GM21528 (cell line): ENCODE data around the gene TLE2.

Experiments used
- ATAC-seq: cut with Tn5 transposase; IDR thresholded peaks from one replicate; pipeline ENCODE4 v1.9.1; 2021; ENCODE audit warnings: mild to moderate bottlenecking, moderate library complexity; ENCODE audit not compliant: unreplicated experiment, low FRiP score

TLE2 gene

GRCh38 chr19:3029065-3029923 is at the start of gene TLE2:
Gene TLE2 (minus strand): TSS chr19:3029280. CDS start chr19:3028904, 376 bp downstream.
- no peak for ATAC-seq

DNA sequence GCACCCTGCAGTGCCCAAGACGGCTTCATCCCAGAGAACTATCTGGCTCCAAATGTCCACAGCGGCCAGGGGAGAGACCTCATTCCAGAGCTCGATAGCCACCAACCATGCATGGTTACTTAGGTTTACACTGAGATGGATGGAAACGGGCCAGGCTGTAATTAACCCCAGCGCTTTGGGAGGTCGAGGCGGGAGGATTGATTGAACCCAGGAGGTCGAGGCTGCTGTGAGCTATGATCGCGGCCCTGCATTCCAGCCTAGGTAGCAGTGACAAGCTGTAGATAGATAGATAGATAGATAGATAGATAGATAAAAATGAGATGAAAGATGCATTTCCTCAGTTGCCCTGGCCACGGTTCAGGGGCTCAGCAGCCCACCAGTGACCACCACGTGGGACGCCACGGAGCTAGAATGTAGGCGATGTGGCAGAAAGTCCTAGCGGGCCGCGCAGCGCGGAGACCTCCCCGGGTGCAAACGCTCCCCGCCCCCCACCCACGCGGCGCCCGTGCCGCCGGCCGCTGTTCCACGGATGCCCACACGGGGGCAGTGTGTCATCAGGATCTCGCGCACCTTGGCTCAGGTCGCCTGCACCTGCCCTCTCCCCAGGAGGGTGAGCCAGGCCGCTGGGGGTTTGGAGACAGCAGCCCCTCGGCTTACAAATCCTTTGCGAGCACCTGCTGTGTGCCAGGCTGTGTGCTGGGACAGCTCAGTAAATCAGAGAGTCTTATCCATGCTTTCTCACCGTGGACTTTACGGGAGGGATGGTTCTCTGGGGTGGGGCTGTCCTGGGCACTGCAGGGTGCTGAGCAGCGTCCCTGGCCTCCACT is 46.7 kb upstream of the TLE2 start:
- ATAC-seq = no peak

- no peak for ATAC-seq
Observed at GRCh38 chr19:3073931-3074595, 45.0 kb upstream of the TLE2 start.

GRCh38 chr19:3073159-3073563 is 44.1 kb upstream of the TLE2 start:
- ATAC-seq = no peak

- no peak for ATAC-seq
Observed at GRCh38 chr19:3071768-3072167, 42.7 kb upstream of the TLE2 start.

- no peak for ATAC-seq
Observed at GRCh38 chr19:3068071-3068470, 39.0 kb upstream of the TLE2 start.

DNA sequence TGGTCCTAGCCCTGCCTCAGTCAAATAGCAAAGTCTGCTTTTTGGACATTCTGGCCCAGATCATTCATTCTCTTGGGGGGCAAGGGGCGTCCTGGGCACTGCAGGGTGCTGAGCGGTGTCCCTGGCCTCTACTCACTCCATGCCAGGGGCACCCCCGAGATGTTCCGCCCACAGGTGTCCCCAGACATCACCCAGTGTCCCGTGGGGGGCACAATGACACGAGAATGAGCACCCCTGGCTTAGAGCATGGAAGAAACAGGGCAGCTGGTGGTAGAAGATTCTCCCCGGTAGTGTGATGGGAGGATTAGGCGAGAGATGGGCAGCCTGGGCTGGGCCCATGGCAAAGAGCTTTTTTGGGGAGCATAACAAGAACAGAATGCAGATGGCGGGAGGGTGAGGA is 38.5 kb upstream of the TLE2 start:
- ATAC-seq = no peak

DNA sequence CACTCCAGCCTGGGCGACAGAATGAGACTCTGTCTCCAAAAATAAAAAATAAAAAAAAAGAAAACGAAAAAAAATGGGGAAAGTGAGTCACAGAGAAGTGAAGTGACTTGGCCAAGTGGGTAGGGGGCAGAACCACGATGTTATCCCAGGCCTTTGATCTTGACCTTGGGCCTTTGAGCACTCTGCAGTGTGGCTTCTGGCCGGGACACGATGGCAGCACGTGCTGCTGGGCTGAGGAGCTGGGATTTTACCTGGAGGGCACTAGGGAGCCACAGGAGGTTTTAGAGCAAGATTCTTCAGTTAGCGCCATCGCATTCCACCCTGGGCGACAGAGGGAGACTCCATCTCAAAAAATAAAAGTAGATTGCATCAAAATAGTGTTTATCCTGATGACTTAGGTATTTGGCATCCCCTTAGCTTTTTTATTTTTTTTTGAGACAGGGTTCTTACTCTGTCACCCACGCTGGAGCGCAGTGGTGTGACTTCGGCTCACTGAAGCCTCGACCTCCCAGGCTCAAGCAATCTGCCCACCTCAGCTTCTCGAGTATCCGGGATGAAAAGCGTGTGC is 37.5 kb upstream of the TLE2 start:
- ATAC-seq = no peak

DNA sequence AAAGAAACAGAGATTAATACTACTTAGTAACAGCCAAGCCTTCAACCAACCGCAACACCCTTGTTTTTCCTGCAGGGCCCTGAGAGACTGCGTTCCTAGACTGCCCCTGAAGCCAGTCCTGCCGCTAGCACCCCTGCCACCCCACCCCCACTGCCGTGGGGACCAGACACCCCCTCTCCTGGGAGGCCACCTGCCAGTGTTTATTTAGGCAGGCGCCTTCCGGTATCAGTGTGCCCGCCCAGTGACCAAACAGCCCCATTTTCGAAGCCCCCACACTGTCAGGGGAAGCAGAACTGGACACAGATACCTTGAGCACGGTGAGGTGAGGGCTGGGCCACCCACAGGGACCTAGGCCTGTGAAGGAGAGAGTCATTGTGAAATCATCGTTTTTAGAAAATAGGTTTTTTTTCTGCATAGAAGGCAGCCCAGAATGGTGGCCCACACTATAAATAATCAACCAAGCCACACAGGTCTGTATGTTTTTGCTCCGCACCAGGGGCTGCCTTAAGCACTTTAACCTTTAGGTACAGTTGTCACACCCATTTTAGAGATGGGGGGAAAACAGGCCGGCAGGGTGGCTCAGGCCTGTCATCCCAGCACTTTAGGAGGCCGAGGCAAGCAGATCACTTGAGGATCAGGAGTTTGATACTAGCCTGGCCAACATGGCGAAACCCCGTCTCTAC is 36.7 kb upstream of the TLE2 start:
- ATAC-seq = no peak

DNA sequence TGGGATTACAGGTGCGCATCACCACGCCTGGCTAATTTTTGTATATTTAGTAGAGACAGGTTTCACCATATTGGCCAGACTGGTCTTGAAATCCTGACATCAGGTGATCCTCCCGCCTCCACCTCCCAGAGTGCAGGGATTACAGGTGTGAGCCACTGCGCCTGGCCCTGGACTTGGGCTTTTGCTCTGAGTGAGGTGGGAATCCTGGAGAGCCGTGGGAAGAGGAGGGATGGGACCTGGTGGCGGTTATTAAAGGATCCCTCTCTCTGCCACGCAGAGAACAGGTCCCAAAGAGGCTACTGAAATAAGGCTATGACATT is 34.9 kb upstream of the TLE2 start:
- no peak for ATAC-seq

DNA sequence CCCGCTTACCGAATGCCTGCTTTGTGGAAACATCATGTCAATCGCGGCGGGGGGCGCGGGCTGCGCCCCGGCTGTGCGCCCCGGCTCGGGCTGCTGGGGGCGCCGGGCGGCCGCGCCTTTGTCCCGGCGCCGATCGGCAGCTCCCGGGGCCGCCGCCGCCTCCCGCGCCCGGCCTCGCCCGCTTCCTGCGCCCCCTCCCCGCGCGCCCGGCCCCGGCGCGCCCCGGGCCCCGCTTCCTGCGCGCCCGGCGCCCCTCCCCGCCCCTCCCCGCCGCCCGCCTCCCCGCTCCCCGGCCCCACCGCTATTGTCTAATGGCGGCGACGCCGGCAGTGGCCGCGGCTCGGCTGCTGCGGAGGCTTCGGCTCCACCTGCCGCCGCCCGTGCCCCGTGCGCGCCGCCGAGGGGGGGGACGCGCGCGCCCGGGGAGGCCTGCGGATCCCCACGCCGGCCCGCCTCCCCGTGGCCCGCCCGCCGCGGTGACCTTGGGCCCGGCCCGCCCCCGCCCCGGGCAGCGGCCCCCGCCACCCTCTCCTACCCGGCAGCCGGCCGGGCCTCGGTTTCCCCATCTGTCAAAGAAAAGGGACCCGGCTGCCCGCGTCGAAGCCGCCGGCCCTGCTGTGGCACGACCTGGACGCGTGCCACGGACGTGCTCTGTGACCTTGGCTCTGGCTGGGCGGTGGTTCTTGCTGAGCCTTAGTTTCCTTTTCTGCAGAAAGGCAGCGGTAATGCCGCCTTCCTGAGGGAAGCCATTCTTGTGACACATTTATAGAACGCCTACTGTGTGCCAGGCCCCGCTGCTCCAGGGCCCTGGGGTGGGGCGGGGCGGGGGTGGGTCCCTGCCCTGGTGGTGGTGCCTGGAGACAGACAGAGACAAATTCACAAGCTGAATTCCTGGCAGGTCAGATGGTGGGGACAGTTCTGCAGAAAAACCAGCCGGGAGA is 33.4 kb upstream of the TLE2 start, which contains the start of gene TLE5:
Gene TLE5 (minus strand): TSS at position 331 of the 941 bp plus-strand sequence. CDS start 295 bp downstream, at position 36.
- ATAC-seq = no peak

GRCh38 chr19:3061182-3062161 is 32.4 kb upstream of the TLE2 start:
- ATAC-seq = no peak

DNA sequence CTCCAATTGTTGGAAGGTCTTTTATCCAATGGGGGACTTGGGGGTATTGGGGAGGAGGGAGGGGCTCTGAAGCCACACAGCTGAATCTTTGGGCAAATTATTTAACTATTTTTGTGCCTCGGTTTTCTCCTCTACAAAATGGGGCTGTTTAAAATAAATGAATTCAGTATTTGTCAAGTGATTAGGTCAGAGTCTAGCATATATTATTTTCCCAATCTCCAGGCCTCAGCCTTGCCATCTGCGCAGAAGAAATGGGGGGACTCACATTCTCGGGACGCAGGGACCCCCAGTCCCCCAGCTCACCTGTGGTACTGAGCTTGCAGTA is 31.7 kb upstream of the TLE2 start:
- no peak for ATAC-seq

GRCh38 chr19:3059653-3060052 is 30.6 kb upstream of the TLE2 start:
- ATAC-seq = no peak

DNA sequence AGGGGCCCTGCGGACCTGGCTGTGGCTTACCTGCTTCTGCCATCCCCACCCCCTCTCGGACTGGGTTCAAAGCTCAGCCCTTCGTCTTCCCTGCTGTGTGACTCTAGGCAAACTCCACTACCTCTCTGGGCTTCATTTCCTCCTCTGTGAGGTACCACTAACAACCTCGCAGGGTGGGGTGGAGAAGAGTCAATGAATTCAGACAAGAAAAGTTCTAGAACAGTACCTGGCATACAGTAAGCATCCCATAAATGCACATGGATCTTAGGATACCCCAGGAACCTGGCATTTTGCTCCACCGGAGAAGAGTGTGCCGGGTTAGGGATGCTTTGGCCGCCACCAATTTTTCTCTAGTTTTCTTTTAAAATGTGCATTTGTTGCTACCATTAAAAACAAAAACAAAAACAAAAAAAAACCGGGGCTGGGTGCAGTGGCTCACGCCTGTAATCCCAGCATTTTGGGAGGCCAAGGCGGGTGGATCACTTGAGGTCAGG is 29.8 kb upstream of the TLE2 start:
- ATAC-seq = no peak

DNA sequence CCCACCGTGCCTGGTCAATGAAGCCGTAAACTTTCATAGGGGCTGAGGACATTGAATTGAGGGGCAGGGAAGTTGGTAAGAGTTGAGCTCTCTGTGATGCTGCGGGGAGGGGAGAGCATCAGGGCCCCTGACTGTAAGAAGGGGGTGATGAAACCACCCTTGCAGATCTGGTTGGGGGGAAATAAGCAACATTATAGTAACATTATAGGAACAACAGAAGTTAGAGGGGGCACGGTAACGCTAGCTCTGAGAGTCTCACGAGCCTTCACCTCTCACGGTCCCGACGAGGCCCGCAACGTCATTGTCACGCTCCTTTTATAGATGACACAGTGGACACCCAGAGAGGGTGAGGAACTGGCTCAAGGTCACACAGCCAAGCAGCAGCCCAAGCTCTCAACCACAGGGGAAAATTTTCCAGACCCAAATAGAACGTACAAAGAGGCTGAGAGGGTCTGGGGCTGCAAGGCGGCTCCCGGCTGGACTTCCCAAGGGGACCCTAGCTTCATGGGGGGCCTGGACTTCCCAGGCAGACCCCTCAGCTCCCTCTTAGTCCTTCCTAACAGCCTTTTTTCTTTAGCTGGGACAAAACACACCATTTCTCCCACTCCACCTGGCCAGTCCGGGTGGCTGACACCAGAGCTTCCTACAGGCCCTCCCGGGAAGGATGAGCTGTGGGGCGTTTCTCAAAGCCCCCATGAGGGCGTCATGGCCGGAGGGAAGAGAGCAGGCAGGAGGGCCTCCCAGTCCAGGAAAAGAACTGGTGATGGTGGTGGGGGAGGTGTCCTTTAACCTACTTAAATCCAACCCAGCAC is 29.1 kb upstream of the TLE2 start:
- no peak for ATAC-seq

DNA sequence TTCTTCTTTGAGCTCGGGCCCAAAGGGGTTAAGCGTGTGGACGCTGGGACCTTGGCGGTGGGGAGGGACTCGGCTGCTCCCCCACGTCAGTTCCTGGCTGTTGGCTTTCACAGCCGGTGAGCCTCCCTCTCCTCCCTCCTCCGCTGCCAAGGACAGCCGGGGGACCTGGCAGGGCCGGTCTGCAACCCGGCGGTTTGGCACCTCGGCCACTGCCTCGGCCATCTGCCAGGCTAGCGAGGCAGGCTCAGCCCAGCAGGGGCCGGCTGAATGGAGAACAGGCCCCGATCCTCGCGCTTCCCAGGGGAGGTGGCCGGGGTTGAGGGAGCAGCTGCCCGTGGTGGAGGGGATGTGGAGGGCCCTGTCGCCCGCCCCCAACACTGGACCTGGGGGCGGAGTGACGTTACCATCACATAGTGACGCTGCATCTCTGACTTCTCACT is 28.2 kb upstream of the TLE2 start:
- ATAC-seq = no peak
